Osteocyte (in vitro differentiated cells): ENCODE measurements around the gene PCNT. TPM values are rescaled to one million over a fixed set of nuclear protein-coding genes. Genes with fewer than 3 reads are reported as not detected.

Experiments used
- DNase-seq: peaks from one replicate; pipeline ENCODE4 v3.0.0; 2021; ENCODE audit warnings: mixed read lengths; ENCODE audit not compliant: unreplicated experiment; ENCODE audit errors: extremely low spot score
- H3K27ac Mint-ChIP-seq: one replicate; pipeline ENCODE4 v1.8.0; 2021; ENCODE audit warnings: mild to moderate bottlenecking, mixed read lengths; ENCODE audit not compliant: unreplicated experiment
- H3K27me3 Mint-ChIP-seq: one replicate; pipeline ENCODE4 v1.8.0; 2021; ENCODE audit warnings: mixed read lengths; ENCODE audit not compliant: unreplicated experiment
- H3K36me3 Mint-ChIP-seq: one replicate; pipeline ENCODE4 v1.8.0; 2021; ENCODE audit warnings: mixed read lengths; ENCODE audit not compliant: unreplicated experiment
- H3K4me1 Mint-ChIP-seq: one replicate; pipeline ENCODE4 v1.8.0; 2021; ENCODE audit warnings: mixed read lengths; ENCODE audit not compliant: unreplicated experiment
- H3K4me3 Mint-ChIP-seq: one replicate; pipeline ENCODE4 v1.8.0; 2021; ENCODE audit warnings: mild to moderate bottlenecking, moderate library complexity, mixed read lengths; ENCODE audit not compliant: unreplicated experiment
- H3K9me3 Mint-ChIP-seq: one replicate; pipeline ENCODE4 v1.8.0; 2021; ENCODE audit warnings: mixed read lengths; ENCODE audit not compliant: unreplicated experiment
- CTCF ChIP-seq: fragments of 200-600 bp; sonication (generic); IDR thresholded peaks from 2 replicates; pipeline ENCODE4 v1.5.0; 2021; ENCODE audit warnings: antibody characterized with exemption, mild to moderate bottlenecking, moderate library complexity
- total RNA-seq: library from RNA; stranded (reverse); gene quantifications from 2 replicates; pipeline ENCODE4 v1.2.1, GENCODE V29; 2021

The PCNT gene
- total RNA-seq, 1 donor from 2014 or later, result 38.9 TPM

- no peaks in the 10 kb centered on the region for H3K9me3 Mint-ChIP-seq
- no peak overlapping the region for H3K27ac Mint-ChIP-seq
- no peak for DNase-seq
- H3K4me1 Mint-ChIP-seq, result peaks cover 3% of the 10 kb centered on the region
- peaks cover 38% of the 10 kb centered on the region for H3K36me3 Mint-ChIP-seq
- H3K4me3 Mint-ChIP-seq, result no peak overlapping the region
- no peak for TF ChIP-seq CTCF
- H3K27me3 Mint-ChIP-seq, result no peaks in the 10 kb centered on the region
Measured at GRCh38 chr21:46393941-46394594, 70.1 kb downstream of the PCNT start.

DNA sequence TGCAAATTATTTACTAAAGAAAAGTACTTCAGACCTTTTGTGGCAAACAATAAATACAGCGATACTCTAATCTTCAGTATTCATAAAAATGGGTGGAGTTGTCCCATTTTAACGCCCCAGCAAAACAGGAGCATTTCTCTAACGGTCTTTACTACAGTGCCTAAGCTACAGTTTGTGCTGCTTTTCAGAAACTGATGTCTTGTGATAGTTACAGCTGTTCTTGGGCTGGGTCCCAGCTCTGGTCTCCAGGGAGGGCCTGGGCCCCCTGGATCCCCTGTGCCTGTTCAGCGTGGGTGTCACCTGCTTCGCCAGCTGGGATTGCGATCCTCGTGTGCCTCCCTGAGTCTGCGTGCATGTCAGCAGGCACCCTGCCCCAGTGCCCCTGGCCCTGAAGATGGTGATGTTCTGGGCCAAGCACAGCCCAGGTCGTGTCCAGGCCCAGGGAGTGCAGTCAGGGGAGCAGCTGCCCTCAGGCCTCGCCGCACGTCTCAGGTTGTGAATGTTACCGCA lies 70.7 kb downstream of the PCNT start:
- DNase-seq, result no peak
- Mint-ChIP-seq H3K4me3 (no peak overlapping the region), H3K27ac (no peak overlapping the region), H3K36me3 (peaks cover 35% of the 10 kb centered on the region), H3K4me1 (peaks cover 3% of the 10 kb centered on the region), H3K27me3 (no peaks in the 10 kb centered on the region), H3K9me3 (no peaks in the 10 kb centered on the region)
- no peak for TF ChIP-seq CTCF

DNA sequence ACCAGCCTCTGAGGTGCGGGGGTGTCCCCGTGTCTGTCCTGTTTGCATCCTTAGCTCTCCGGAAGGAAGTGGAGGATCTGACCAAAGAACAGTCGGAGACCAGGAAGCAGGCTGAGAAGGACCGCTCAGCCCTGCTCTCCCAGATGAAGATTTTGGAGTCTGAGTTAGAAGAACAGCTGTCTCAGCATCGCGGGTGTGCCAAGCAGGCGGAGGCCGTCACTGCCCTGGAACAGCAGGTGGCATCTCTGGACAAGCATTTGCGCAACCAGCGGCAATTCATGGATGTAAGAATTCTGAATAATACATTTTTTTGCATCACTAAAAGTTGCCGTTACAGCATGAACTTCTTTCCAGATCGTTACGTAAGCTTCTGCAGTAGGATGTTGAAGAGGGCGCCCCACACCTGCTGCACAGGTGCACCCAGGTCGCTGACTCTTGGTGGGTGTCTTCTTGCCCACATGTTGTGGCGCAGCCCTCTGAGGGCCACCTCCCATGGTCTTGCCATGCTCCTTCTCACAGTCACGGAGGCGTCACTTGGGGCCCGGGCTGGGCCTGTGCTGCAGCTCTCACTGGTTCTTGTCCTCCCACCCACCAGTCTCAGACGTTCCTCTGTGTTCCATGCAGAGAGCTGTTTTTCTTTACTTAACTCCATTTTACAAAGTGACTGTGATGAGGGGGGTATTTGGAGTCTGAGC lies 73.4 kb downstream of the PCNT start:
- Mint-ChIP-seq H3K4me3 (no peak overlapping the region), H3K9me3 (no peaks in the 10 kb centered on the region), H3K36me3 (peaks cover 39% of the 10 kb centered on the region), H3K27ac (no peak overlapping the region), H3K4me1 (peaks cover 3% of the 10 kb centered on the region), H3K27me3 (no peaks in the 10 kb centered on the region)
- TF ChIP-seq CTCF, result no peak
- no peak for DNase-seq

DNA sequence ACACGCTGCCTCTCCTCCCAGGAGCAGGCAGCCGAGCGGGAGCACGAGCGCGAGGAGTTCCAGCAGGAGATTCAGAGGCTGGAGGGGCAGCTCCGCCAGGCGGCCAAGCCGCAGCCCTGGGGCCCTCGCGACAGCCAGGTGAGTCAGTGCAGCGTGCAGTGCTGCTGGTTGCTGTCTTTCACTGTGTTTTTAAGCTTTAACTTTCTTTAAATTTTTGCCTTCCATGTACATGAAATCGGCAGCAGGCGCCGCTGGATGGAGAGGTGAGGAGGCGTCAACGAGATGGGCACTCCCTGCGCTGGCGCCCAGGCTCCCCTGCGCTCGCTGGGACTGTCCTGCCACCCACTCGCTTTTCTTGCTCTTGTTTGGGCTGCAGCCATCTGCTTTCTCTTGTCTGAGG lies 74.0 kb downstream of the PCNT start:
- no peak overlapping the region for H3K27ac Mint-ChIP-seq
- H3K4me3 Mint-ChIP-seq, result no peak overlapping the region
- H3K36me3 Mint-ChIP-seq, result peaks cover 39% of the 10 kb centered on the region
- peaks cover 3% of the 10 kb centered on the region for H3K4me1 Mint-ChIP-seq
- no peaks in the 10 kb centered on the region for H3K9me3 Mint-ChIP-seq
- DNase-seq, result no peak
- TF ChIP-seq CTCF, result no peak
- H3K27me3 Mint-ChIP-seq, result no peaks in the 10 kb centered on the region

GRCh38 chr21:46399129-46399528 lies 75.2 kb downstream of the PCNT start:
- no peak for TF ChIP-seq CTCF

More at GRCh38 chr21:46399129-46399528, 75.2 kb downstream of the PCNT start:
- no peaks in the 10 kb centered on the region for H3K9me3 Mint-ChIP-seq
- H3K4me3 Mint-ChIP-seq, result no peak overlapping the region
- DNase-seq, result no peak
- peaks cover 47% of the 10 kb centered on the region for H3K36me3 Mint-ChIP-seq
- no peaks in the 10 kb centered on the region for H3K4me1 Mint-ChIP-seq
- no peak overlapping the region for H3K27ac Mint-ChIP-seq
- H3K27me3 Mint-ChIP-seq, result no peaks in the 10 kb centered on the region
